Prostate gland (tissue), 2 donors: ENCODE data around the gene PITPNC1.

Experiments
- CTCF ChIP-seq, 4 experiments: fragments of 200-600 bp in 2 of 4; fragments of 450-650 bp in 2 of 4; sonication (generic) in 2 of 4; IDR thresholded peaks; 1 replicate in 3 of 4; 2 replicates in 1 of 4; pipeline ENCODE4 v1.5.1; 2016 to 2019; ENCODE audit warnings: antibody characterized with exemption in 4 of 4, mild to moderate bottlenecking in 2 of 4, moderate library complexity in 2 of 4
- POLR2A ChIP-seq: fragments of 450-650 bp; IDR thresholded peaks from one replicate; pipeline ENCODE4 v1.6.1; 2016; ENCODE audit warnings: antibody characterized with exemption, mild to moderate bottlenecking

- TF ChIP-seq POLR2A = no peak
- TF ChIP-seq CTCF (IDR thresholded peaks at IDR 0.05) = no peak
Observed at GRCh38 chr17:67439269-67439668, 62.2 kb downstream of the PITPNC1 start.
